GM21423 (cell line): Measurements from ENCODE around the gene NFIB.

Experiments used
- ATAC-seq: cut with Tn5 transposase; IDR thresholded peaks from one replicate; pipeline ENCODE4 v1.9.1; 2021; ENCODE audit warnings: mild to moderate bottlenecking, moderate library complexity; ENCODE audit not compliant: unreplicated experiment

The NFIB gene

GRCh38 chr9:14307989-14308852 lies 5.7 kb downstream of the NFIB start:
- ATAC-seq, result no peak

GRCh38 chr9:14306672-14307660 lies 7.0 kb downstream of the NFIB start:
- no peak for ATAC-seq

GRCh38 chr9:14306188-14306587 lies 7.8 kb downstream of the NFIB start:
- ATAC-seq, result no peak

GRCh38 chr9:14304259-14304658 lies 9.7 kb downstream of the NFIB start:
- ATAC-seq, result no peak

- ATAC-seq, result no peak
Observed at GRCh38 chr9:14303521-14303920, 10.4 kb downstream of the NFIB start.

GRCh38 chr9:14303100-14303499 lies 10.8 kb downstream of the NFIB start:
- ATAC-seq, result no peak

- no peak for ATAC-seq
Observed at GRCh38 chr9:14302405-14302804, 11.5 kb downstream of the NFIB start.

GRCh38 chr9:14301583-14302021 lies 12.3 kb downstream of the NFIB start:
- ATAC-seq, result no peak

- ATAC-seq, result no peak
Observed at GRCh38 chr9:14301006-14301405, 12.9 kb downstream of the NFIB start.

- no peak for ATAC-seq
Observed at GRCh38 chr9:14300588-14300987, 13.4 kb downstream of the NFIB start.

GRCh38 chr9:14300040-14300439 lies 13.9 kb downstream of the NFIB start:
- no peak for ATAC-seq

- ATAC-seq, result no peak
Observed at GRCh38 chr9:14298601-14299022, 15.3 kb downstream of the NFIB start.

- no peak for ATAC-seq
Observed at GRCh38 chr9:14296495-14297113, 17.3 kb downstream of the NFIB start.

- no peak for ATAC-seq
Observed at GRCh38 chr9:14294659-14295058, 19.3 kb downstream of the NFIB start.

GRCh38 chr9:14293801-14294200 lies 20.1 kb downstream of the NFIB start:
- ATAC-seq, result no peak

GRCh38 chr9:14292181-14292739 lies 21.7 kb downstream of the NFIB start:
- ATAC-seq, result no peak

- ATAC-seq, result no peak
Observed at GRCh38 chr9:14289916-14290315, 24.0 kb downstream of the NFIB start.

GRCh38 chr9:14288433-14288832 lies 25.5 kb downstream of the NFIB start:
- ATAC-seq, result no peak

- ATAC-seq, result no peak
Observed at GRCh38 chr9:14286121-14286520, 27.8 kb downstream of the NFIB start.

GRCh38 chr9:14283276-14283675 lies 30.7 kb downstream of the NFIB start:
- ATAC-seq, result no peak

GRCh38 chr9:14281876-14282275 lies 32.1 kb downstream of the NFIB start:
- ATAC-seq, result no peak
